K562 (cell line): Measurements from ENCODE around the gene FAM131C. TPM values are rescaled to one million over a fixed set of nuclear protein-coding genes. Genes with fewer than 3 reads are reported as not detected.

Experiments
- ATAC-seq: fragments of 200-7000 bp; cut with Tn5 transposase; 3 replicates; pipeline ENCODE4 v1.9.1; 2020; ENCODE audit warnings: moderate library complexity
- BruUV-seq: library from RNA; stranded (reverse); fragments of 400-500 nt; replicated peaks from 2 replicates; lab custom pipeline; 2021; lab: Mats Ljungman, UMichigan
- CTCF ChIA-PET: fragments of 300-600 bp; formaldehyde crosslinking; extraction: SDS; loops from one replicate; lab custom pipeline; 2021; ENCODE audit warnings: low intra/inter-chr PET ratio; lab: Yijun Ruan, JAX
- POLR2A ChIA-PET: fragments of 300-600, 350-650 bp; sonication (Branson Sonifier 250); formaldehyde crosslinking; extraction: SDS; loops from one replicate; lab custom pipeline; 2021; ENCODE audit warnings: antibody characterized with exemption, inconsistent platforms; lab: Yijun Ruan, JAX
- DNase-seq, 4 experiments: peaks; one replicate each; pipeline versions ENCODE4 v3.0.0 to v3.0.0-alpha.2; 2011 to 2018; ENCODE audit warnings: low spot score in 3 of 4, mixed read lengths in 3 of 4; ENCODE audit errors: extremely low read depth in 1 of 4
- FAIRE-seq: peaks from 2 replicates; lab custom pipeline; 2011; peaks lifted over from hg19 to GRCh38; lab: Jason Lieb, UNC
- H2AFZ ChIP-seq: 2 replicates; pipeline ENCODE4 v1.6.0; 2011; ENCODE audit warnings: low read depth, low read length, control low read depth, inconsistent platforms
- H3K27ac ChIP-seq: fragments of 200-600 bp; 3 replicates; pipeline ENCODE4 v1.8.0; 2011; ENCODE audit warnings: low read depth, mild to moderate bottlenecking, control low read depth, inconsistent platforms, low read length, moderate library complexity, mixed read lengths; ENCODE audit errors: extremely low read depth
- H3K27me3 ChIP-seq, 2 experiments: fragments of 300-600 bp in 1 of 2; 2 replicates in 1 of 2; 3 replicates in 1 of 2; pipeline versions ENCODE4 v1.6.0 to v1.8.0; 2011; ENCODE audit warnings: inconsistent platforms in 2 of 2, low read length in 2 of 2, mild to moderate bottlenecking in 1 of 2, mixed read lengths in 1 of 2, moderate library complexity in 1 of 2; ENCODE audit not compliant: control insufficient read depth in 2 of 2, insufficient read depth in 2 of 2
- H3K36me3 ChIP-seq: fragments of 300-600 bp; 3 replicates; pipeline ENCODE4 v1.8.0; 2011; ENCODE audit warnings: mild to moderate bottlenecking, low read length, inconsistent platforms; ENCODE audit not compliant: control insufficient read depth, insufficient read depth
- H3K4me1 ChIP-seq, 2 experiments: fragments of 200-600 bp in 1 of 2; replicated peaks in 1 of 2; 2 replicates in 1 of 2; 3 replicates in 1 of 2; pipeline versions ENCODE4 v1.5.1 to v1.8.0; 2011; ENCODE audit warnings: inconsistent platforms in 2 of 2, low read length in 2 of 2, mild to moderate bottlenecking in 1 of 2, mixed read lengths in 1 of 2, moderate library complexity in 1 of 2; ENCODE audit not compliant: control insufficient read depth in 2 of 2, insufficient read depth in 2 of 2
- H3K4me2 ChIP-seq: 2 replicates; pipeline ENCODE4 v1.6.1; 2011; ENCODE audit warnings: low read length, control low read depth, inconsistent platforms, mixed read lengths; ENCODE audit not compliant: insufficient read depth
- H3K4me3 ChIP-seq: fragments of 200-600 bp; sonication (generic), shearing (Covaris generic); 2 replicates; pipeline ENCODE4 v1.5.1; 2016; ENCODE audit warnings: control low read depth, inconsistent platforms
- H3K79me2 ChIP-seq: fragments of 200-600 bp; 3 replicates; pipeline ENCODE4 v1.8.0; 2011; ENCODE audit warnings: low read length, inconsistent platforms; ENCODE audit not compliant: control insufficient read depth, insufficient read depth
- H3K9ac ChIP-seq, 2 experiments: 2 replicates each; pipeline versions ENCODE4 v1.6.0 to v1.6.1; 2011; ENCODE audit warnings: low read depth in 2 of 2, low read length in 2 of 2, control low read depth in 1 of 2, inconsistent platforms in 1 of 2, mild to moderate bottlenecking in 1 of 2, mixed read lengths in 1 of 2; ENCODE audit not compliant: insufficient read depth in 1 of 2
- H3K9me1 ChIP-seq: one replicate; pipeline ENCODE4 v1.6.0; 2011; ENCODE audit warnings: inconsistent platforms, mild to moderate bottlenecking, low read length, moderate library complexity; ENCODE audit not compliant: control insufficient read depth, insufficient read depth
- H3K9me3 ChIP-seq: replicated peaks from 2 replicates; pipeline ENCODE4 v1.5.1; 2011; ENCODE audit warnings: low read depth, low read length, inconsistent platforms; ENCODE audit not compliant: control insufficient read depth, insufficient read depth
- H4K20me1 ChIP-seq: replicated peaks from 2 replicates; pipeline ENCODE4 v1.6.1; 2011; ENCODE audit warnings: low read length, inconsistent platforms, mixed read lengths; ENCODE audit not compliant: control insufficient read depth, insufficient read depth
- BRD4 ChIP-seq: fragments of 200-600 bp; sonication (generic); IDR thresholded peaks from 2 replicates; pipeline ENCODE4 v1.6.1; 2017; ENCODE audit warnings: inconsistent platforms
- BRF1 ChIP-seq: IDR thresholded peaks from 3 replicates; pipeline ENCODE4 v1.6.1; 2011; ENCODE audit warnings: borderline replicate concordance, mild to moderate bottlenecking; ENCODE audit not compliant: insufficient read length; ENCODE audit errors: extremely low read depth
- CBX3 ChIP-seq, 2 experiments: IDR thresholded peaks; 1 replicate in 1 of 2; 2 replicates in 1 of 2; pipeline ENCODE4 v1.6.1; 2012; ENCODE audit warnings: inconsistent platforms in 2 of 2, low read length in 2 of 2, borderline replicate concordance in 1 of 2, control low read depth in 1 of 2
- CHD1 ChIP-seq: fragments of 200-600 bp; sonication (generic); IDR thresholded peaks from one replicate; pipeline ENCODE4 v1.6.1; 2012; ENCODE audit warnings: mild to moderate bottlenecking, moderate library complexity, low read length, inconsistent platforms
- CREB1 ChIP-seq, 2 experiments: sonication (generic) in 1 of 2; formaldehyde crosslinking in 1 of 2; IDR thresholded peaks; 2 replicates each; pipeline versions ENCODE4 v1.6.1 to v1.8.0; 2012 to 2022; ENCODE audit warnings: inconsistent platforms in 1 of 2, mild to moderate bottlenecking in 1 of 2, missing genetic modification reagents in 1 of 2, moderate library complexity in 1 of 2
- ELF2 ChIP-seq: fragments of 250-450 bp; sonication (Bioruptor Pico); IDR thresholded peaks from 2 replicates; pipeline ENCODE4 v1.5.0; 2021; ENCODE audit warnings: mild to moderate bottlenecking
- HBP1 ChIP-seq: fragments of 450-650 bp; formaldehyde crosslinking; IDR thresholded peaks from 2 replicates; pipeline ENCODE4 v1.4.0; 2022; ENCODE audit warnings: missing genetic modification characterization
- HDAC1 ChIP-seq, 2 experiments: fragments of 450-650 bp; IDR thresholded peaks; 2 replicates each; pipeline ENCODE4 v1.6.1; 2016 to 2017; ENCODE audit warnings: inconsistent platforms in 1 of 2, mild to moderate bottlenecking in 1 of 2, moderate library complexity in 1 of 2
- KAT7 ChIP-seq: sonication (generic); formaldehyde crosslinking; IDR thresholded peaks from 2 replicates; pipeline ENCODE4 v1.8.0; 2022; ENCODE audit warnings: missing genetic modification reagents, mild to moderate bottlenecking, borderline replicate concordance
- MAX ChIP-seq: sonication (generic); formaldehyde crosslinking; IDR thresholded peaks from 2 replicates; pipeline ENCODE4 v1.9.0; 2022; ENCODE audit warnings: mild to moderate bottlenecking, missing genetic modification reagents
- NELFE ChIP-seq: IDR thresholded peaks from 2 replicates; pipeline ENCODE4 v1.6.1; 2011; ENCODE audit warnings: mild to moderate bottlenecking; ENCODE audit not compliant: insufficient read depth, insufficient read length
- RFX7 ChIP-seq: fragments of 250-450 bp; sonication (Bioruptor Pico); IDR thresholded peaks from 2 replicates; pipeline ENCODE4 v1.5.1; 2021; ENCODE audit warnings: mild to moderate bottlenecking
- RNF219 ChIP-seq: fragments of 250-450 bp; sonication (Bioruptor Pico); IDR thresholded peaks from 2 replicates; pipeline ENCODE4 v1.5.0; 2022; ENCODE audit warnings: mild to moderate bottlenecking
- SRSF3 ChIP-seq: fragments of 200-400 bp; formaldehyde crosslinking; IDR thresholded peaks from 2 replicates; pipeline ENCODE4 v1.6.1; 2016; ENCODE audit warnings: mild to moderate bottlenecking, low read length, moderate library complexity; ENCODE audit not compliant: insufficient read depth
- ZNF695 ChIP-seq: fragments of 450-650 bp; formaldehyde crosslinking; IDR thresholded peaks from 2 replicates; pipeline ENCODE4 v1.4.0; 2020; ENCODE audit warnings: mild to moderate bottlenecking, moderate library complexity
- WGBS: fragments of 100-300 bp; shearing (Covaris generic); methylation state at CpG from one replicate; pipeline ENCODE4 v1.1.6; 2016; ENCODE audit warnings: low coverage, mixed read lengths; ENCODE audit not compliant: insufficient coverage; ENCODE audit errors: missing lambda C conversion rate; 5-methylcytosine and 5-hydroxymethylcytosine counted together
- in situ Hi-C: fragments of 300-500 bp; cut with MboI; formaldehyde crosslinking; loops from 4 replicates; pipeline ENCODE4 v1.15.0; 2018; ENCODE audit warnings: inconsistent platforms, mixed read lengths
- intact Hi-C: fragments of 100-400 bp; cut with micrococcal nuclease; formaldehyde crosslinking; loops from 2 replicates; pipeline ENCODE4 v1.14.2; 2022
- polyA plus RNA-seq, 8 experiments: library from polyadenylated mRNA; depleted of rRNA in 4 of 8; stranded (reverse) in 5 of 8; unstranded in 3 of 8; fragments of >200 nt; fragmentation: Nextera tagmentation in 2 of 8; fragmentation: Illumina TruSeq in 1 of 8; extraction: Ambion mirVana in 2 of 8; extraction: Trizol in 1 of 8; gene quantifications; 2 replicates each; pipeline versions ENCODE4 v1.2.1 to v1.2.3, GENCODE V29; 2011 to 2014; ENCODE audit warnings: inconsistent platforms in 1 of 8, missing spikeins in 1 of 8
- total RNA-seq, 7 experiments: library from RNA; depleted of rRNA in 6 of 7; stranded (reverse); fragments of >200 nt in 6 of 7; fragmentation: Illumina TruSeq in 2 of 7; extraction: Trizol in 2 of 7; gene quantifications; 2 replicates each; pipeline versions ENCODE4 v1.2.1 to v1.2.3, GENCODE V29; 2011 to 2021; ENCODE audit warnings: low replicate concordance in 1 of 7

FAM131C gene
- total and polyA plus RNA-seq, 9 of the 15 experiments (the other 6 are each of a cell fraction or from before 2014, with no cell fraction given) = 0.10 to 0.29 (median 0.16) TPM; not detected in 6

- ChIA-PET CTCF (no interaction called here), POLR2A (interaction anchor here (0.5 to 1.0 kb wide), 2 partner anchors 8 to 63 kb away, joined by 3 to 4 read pairs; partner anchors contain the start of gene FAM131C)
- FAIRE-seq = no peak
- Histone ChIP-seq H3K9me1 (no peaks in the 10 kb centered on the region), H3K4me3 (no peak overlapping the region), H4K20me1 (peaks cover 10% of the 10 kb centered on the region; the same call in 1 of the 2 replicates)
- WGBS = 18% methylated on average over 6 of the region's 8 CpGs
- TF ChIP-seq KAT7 (no peak), NELFE (no peak), CREB1 (IDR thresholded peaks at IDR 0.05) (no peak), CREB1 (CRISPR knock-in tag; IDR thresholded peaks at IDR 0.05) (no peak), ELF2 (no peak), ZNF695 (CRISPR knock-in tag) (no peak), SRSF3 (no peak), BRD4 (no peak), MAX (CRISPR knock-in tag) (no peak), HBP1 (no peak), RNF219 (CRISPR knock-in tag) (no peak), BRF1 (no peak), RFX7 (CRISPR knock-in tag) (no peak), CHD1 (no peak), HDAC1 (IDR thresholded peaks at IDR 0.05) (no peak), CBX3 (IDR thresholded peaks at IDR 0.05; ENCODE audit: borderline replicate concordance in 1 of 2, low read length in 2 of 2) (no peak)
- TF ChIP-seq, all 486 proteins: peak for 0
- intact Hi-C loops (no loop called here), in situ Hi-C loops (loop anchor here (10.0 kb wide), 1 partner anchor 50 kb away; the partner anchor contains the start of gene HSPB7)
- Histone ChIP-seq H3K4me2 (no peak overlapping the region), H3K9ac (no peak overlapping the region; a peak in 1 of 4 replicates), H3K36me3 (no peaks in the 10 kb centered on the region), H3K27me3 (peaks cover 17 to 69% of the 10 kb centered on the region in 2 experiments), H3K4me1 (peaks cover 2 to 17% of the 10 kb centered on the region in 2 experiments; a peak in 3 of 5 replicates), H2AFZ (no peak overlapping the region), H3K79me2 (no peaks in the 10 kb centered on the region), H3K27ac (no peak overlapping the region), H3K9me3 (no peaks in the 10 kb centered on the region)
- no peak for DNase-seq
- ATAC-seq = no peak
- no TSS peak for BruUV-seq
These were observed 8.2 kb downstream of the FAM131C start for GRCh38 chr1:16065269-16065576.
